Measurements from ENCODE around the gene PCDHGB6.
"Not testable (repeated sequence)": the region's sequence is repeated elsewhere in the genome, so short reads cannot be mapped to it uniquely, and the experiment has no call there.

PCDHGB6 gene

GRCh38 chr5:141419074-141419880 is 11.5 kb downstream of the PCDHGB6 start:
- DNase-seq (ENCODE audit: low spot score), result no peak

- DNase-seq (ENCODE audit: low spot score), result no peak
These were observed 13.2 kb downstream of the PCDHGB6 start, which contains the start of gene PCDHGA11 for GRCh38 chr5:141420855-141421488. Gene PCDHGA11, plus strand, starts transcription at chr5:141421051. Its CDS starts 177 bp downstream, at chr5:141421228.

GRCh38 chr5:141421489-141421855 is 13.7 kb downstream of the PCDHGB6 start:
- no peak for DNase-seq (ENCODE audit: low spot score)

- no peak for DNase-seq (ENCODE audit: low spot score)
These were observed 15.0 kb downstream of the PCDHGB6 start for GRCh38 chr5:141422742-141423291.

- DNase-seq (ENCODE audit: low spot score), result no peak
These were observed 20.1 kb downstream of the PCDHGB6 start for GRCh38 chr5:141427783-141428426.

GRCh38 chr5:141430332-141431113 is 22.7 kb downstream of the PCDHGB6 start, which contains the start of gene PCDHGA12:
Gene PCDHGA12, plus strand, starts transcription at chr5:141430507. Its CDS starts 253 bp downstream, at chr5:141430760.
- DNase-seq (ENCODE audit: low spot score), result no peak

- DNase-seq (ENCODE audit: low spot score), result no peak
These were observed 23.5 kb downstream of the PCDHGB6 start for GRCh38 chr5:141431286-141431685.

GRCh38 chr5:141432308-141432707 is 24.5 kb downstream of the PCDHGB6 start:
- not testable (repeated sequence) for DNase-seq (ENCODE audit: low spot score)

- not testable (repeated sequence) for DNase-seq (ENCODE audit: low spot score)
These were observed 24.9 kb downstream of the PCDHGB6 start for GRCh38 chr5:141432726-141433125.

GRCh38 chr5:141434006-141434405 is 26.2 kb downstream of the PCDHGB6 start:
- DNase-seq (ENCODE audit: low spot score), result no peak

- DNase-seq (ENCODE audit: low spot score), result no peak
These were observed 29.4 kb downstream of the PCDHGB6 start for GRCh38 chr5:141437221-141437620.

- DNase-seq (ENCODE audit: low spot score), result no peak
These were observed 31.8 kb downstream of the PCDHGB6 start for GRCh38 chr5:141439411-141440141.

GRCh38 chr5:141440341-141440740 is 32.5 kb downstream of the PCDHGB6 start:
- DNase-seq (ENCODE audit: low spot score), result no peak

- DNase-seq (ENCODE audit: low spot score), result no peak
These were observed 33.9 kb downstream of the PCDHGB6 start for GRCh38 chr5:141441571-141442170.
